HG03108 (cell line): Measurements from ENCODE around the gene NSD1.
"Not testable (repeated sequence)": the region's sequence is repeated elsewhere in the genome, so short reads cannot be mapped to it uniquely, and the experiment has no call there.

ENCODE experiments used
- ATAC-seq: cut with Tn5 transposase; IDR thresholded peaks from one replicate; pipeline ENCODE4 v1.9.1; 2021; ENCODE audit warnings: moderate library complexity; ENCODE audit not compliant: unreplicated experiment

The NSD1 gene

GRCh38 chr5:177339107-177339638, 205.6 kb downstream of the NSD1 start:
- ATAC-seq, result no peak

- ATAC-seq, result not testable (repeated sequence)
Observed at GRCh38 chr5:177343000-177343399, 209.4 kb downstream of the NSD1 start.

GRCh38 chr5:177343777-177344176, 210.2 kb downstream of the NSD1 start:
- ATAC-seq, result no peak

- no peak for ATAC-seq
Observed at GRCh38 chr5:177344891-177345290, 211.3 kb downstream of the NSD1 start.

GRCh38 chr5:177346820-177347219, 213.2 kb downstream of the NSD1 start:
- ATAC-seq, result no peak

GRCh38 chr5:177347699-177348098, 214.1 kb downstream of the NSD1 start:
- no peak for ATAC-seq

GRCh38 chr5:177349362-177349647, 215.7 kb downstream of the NSD1 start:
- ATAC-seq, result no peak

GRCh38 chr5:177349762-177350161, 216.2 kb downstream of the NSD1 start:
- ATAC-seq, result no peak
